ENCODE measurements around the gene KCNIP4.

KCNIP4 gene

DNA sequence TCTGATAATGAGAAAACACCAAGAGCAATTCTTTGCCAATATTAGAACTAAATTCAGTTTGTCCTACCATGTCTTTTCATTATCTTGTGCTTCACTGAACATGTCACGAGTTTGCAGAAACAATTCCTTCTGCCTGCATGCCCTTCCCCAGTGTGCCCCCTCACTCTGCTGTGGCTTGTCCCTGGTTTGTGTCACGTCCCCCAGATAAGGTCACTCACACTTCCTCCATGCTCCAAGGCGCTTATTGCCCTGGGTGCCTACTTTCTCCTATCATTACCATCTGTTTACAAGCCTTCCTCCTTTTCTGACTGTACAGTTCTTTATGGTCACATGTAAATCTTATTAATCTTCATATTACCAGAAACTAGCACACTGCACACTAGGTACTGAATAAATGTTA, 394.1 kb downstream of the KCNIP4 start:
- no peak for DNase-seq

DNA sequence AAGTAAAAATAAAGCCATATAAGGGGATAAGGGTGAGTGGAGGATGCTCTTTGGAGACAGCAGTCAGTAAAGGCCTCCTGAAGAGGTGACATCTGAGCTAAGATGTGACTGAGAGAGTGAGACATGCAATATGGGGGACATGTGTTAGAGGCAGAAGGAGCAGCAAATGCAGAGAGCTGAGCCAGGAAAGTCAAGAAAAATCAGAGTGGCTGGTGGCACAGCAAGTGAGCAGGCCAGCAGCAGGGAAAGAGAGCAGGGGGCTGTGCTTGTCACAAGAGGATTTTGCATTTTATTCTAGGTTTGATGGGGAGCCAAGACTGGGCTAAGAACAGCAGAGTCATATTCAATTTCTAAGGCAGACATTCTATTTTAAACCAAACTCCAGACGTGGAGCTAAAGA, 394.5 kb downstream of the KCNIP4 start:
- no peak for DNase-seq

- no peak for DNase-seq
Observed at GRCh38 chr4:21552455-21552854, 396.1 kb downstream of the KCNIP4 start.

DNA sequence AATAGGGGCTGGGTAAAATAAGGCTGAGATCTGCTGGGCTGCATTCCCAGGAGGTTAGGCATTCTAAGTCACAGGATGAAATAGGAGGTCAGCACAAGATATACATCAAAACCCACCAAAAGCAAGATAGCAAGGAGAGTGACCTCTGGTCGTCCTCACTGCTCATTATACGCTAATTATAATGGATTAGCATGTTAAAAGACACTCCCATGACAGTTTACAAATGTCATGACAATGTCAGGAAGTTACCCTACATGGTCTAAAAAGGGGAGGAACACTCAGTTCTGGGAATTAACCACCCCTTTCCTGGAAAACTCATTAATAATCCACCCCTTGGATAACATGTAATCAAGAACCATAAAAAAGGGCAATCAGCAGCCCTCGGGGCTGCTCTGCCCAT, 403.6 kb downstream of the KCNIP4 start:
- no peak for DNase-seq

- no peak for DNase-seq
Observed at GRCh38 chr4:21544415-21544814, 404.2 kb downstream of the KCNIP4 start.

DNA sequence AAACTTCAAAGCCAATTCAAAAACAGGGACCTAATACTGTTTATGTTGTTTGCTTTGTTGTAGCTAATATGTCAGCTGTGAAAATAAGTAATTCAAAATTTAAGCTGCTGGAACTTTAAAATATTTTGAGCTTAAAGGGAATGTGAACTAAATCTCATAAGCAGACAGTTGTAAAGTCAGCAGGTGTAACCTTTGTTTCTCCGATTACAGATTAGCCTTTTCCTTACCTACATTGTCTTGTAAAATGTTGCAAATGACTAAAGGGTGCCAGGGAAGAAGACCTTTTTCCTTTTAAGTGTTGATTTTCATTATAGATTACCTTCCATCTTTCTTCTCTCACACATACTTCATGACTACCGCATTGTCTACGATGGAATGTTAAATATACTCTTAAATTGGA, 405.1 kb downstream of the KCNIP4 start:
- no peak for DNase-seq

DNA sequence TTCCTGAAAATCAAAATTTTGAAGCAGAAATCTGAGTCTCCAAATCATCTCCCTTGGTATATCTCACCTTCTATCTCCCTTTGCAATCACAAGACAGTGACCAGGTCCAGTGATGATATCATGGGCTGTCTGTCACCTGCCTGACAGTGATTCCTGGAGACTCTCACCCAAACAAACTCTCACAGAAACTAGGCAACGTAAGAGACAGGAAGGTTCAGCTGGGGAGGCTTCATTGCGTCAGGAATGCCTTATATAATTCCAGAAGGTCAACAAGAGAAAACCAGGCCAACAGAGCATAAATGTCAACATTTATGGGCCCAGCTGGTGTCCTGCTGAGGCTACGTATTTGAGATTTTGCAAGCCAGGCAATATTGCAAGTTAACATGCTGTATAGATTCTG, 412.7 kb downstream of the KCNIP4 start:
- no peak for DNase-seq

DNA sequence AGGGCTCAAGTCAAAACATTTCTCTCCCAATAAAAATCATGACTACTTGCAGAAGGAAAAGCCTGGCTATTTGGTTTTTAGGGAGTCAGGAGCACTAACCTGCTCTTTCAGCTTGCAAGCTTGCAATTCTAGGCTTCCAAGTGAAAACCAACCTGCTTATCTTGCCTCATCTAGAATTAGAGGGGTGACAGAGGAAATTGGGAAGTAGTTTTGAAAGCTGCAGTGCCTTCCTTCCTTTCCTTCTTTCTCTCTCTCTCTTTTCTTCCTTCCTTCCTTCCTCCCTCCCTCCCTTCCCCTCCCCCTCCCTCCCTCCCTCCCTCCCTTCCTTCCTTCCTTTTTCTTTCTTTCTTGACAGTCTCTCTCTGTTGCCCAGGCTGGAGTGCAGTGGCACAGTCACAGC, 417.5 kb downstream of the KCNIP4 start:
- DNase-seq: no peak

DNA sequence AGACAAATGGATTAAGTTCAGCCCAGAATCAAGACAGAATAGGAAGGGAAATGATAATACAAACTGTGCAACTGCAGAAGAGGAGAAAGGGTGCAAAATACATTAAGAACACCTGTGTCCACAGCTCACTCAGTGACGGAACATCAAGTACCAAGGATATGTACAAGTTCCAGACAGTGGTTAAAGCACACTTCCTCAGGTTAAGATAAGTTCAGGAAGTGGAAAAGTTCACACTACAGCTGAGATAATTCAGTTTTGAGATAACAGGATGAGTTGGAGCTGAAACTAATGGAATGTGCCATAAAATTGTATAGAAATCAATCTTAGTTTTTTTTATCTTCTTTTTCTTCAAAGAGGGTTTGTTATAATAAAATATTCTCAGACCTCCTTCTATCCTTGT, 419.4 kb downstream of the KCNIP4 start:
- no peak for DNase-seq

DNA sequence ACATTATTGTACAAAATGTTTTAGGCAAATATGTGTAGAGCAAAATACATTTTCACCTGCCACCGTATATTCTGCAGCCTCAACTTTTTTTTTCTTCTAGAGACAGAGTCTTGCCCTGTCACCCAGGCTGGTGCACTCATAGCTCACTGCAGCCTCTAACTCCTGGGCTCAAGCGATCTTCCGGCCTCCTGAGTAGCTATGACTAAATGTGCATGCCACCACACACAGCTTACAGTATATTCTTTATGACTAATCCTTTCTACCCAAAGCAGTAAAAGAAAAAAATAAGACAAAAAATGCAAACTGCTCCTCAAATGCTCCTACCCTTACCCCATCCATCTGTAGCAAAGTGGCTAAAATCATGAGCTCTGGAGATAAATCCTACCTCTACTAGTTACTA, 426.3 kb downstream of the KCNIP4 start:
- DNase-seq: no peak

DNA sequence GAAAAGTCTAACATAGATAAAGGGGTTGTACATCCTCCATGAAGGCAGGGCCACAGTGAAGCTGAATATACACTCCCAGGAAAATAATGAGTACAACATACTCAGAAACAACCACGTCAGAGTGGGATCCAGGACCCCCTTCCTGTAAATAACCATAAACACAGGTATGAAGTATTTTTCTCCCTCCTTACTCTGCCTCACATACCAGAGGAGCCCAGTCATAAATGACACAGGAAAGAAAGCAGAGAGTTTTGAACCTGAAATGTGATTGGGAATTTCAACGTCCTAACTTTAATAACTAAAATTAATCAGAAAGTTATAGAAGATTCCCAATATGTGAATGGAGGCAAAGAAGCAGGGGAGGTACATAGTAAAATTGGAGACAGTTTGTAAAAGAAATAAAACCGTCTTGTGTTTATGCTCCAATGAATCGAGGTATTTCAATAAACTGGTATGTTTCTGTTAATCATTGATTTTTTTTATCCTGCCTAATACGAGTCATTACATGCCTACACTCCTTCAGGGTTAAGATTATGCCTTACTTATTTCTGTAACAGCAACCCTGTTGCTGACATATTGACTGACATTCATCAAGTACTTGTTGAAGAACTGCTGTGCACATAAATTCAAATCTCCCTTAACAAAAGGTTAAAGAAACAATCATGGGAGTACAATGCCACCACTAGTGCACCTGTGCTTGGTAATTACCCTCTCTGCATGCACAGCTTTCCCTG, 431.3 kb downstream of the KCNIP4 start:
- DNase-seq: no peak

DNA sequence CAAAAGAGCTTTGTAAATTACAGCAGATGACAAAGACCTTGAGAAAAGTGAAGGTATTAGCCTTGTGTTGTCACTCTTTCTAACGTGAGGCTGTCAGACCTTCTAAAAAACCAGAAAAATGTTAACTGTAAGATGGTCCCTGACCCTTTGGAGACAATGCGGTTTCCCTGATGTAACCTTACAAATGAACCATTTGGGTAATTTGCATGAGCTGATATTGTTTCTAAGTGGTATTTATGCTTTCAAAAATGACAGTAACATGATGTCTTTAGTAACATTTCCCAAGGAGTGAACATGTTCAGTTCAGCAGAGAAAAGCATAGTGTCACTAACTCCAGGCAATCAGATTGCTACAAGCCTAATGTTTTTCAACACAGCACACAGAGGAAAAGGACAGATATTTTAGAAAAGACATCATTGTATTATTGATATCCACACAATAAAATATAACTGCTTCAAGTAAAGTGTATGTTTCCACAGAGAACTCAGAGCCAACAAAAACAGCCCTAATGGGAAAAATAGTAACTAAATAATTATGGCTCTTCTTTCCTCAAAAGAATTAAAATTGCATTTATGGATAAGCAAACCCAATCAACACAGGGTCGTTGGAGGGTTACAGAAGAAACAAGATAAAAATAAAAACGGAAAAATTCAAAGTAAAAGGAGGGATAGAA, 434.4 kb downstream of the KCNIP4 start:
- DNase-seq: no peak

DNA sequence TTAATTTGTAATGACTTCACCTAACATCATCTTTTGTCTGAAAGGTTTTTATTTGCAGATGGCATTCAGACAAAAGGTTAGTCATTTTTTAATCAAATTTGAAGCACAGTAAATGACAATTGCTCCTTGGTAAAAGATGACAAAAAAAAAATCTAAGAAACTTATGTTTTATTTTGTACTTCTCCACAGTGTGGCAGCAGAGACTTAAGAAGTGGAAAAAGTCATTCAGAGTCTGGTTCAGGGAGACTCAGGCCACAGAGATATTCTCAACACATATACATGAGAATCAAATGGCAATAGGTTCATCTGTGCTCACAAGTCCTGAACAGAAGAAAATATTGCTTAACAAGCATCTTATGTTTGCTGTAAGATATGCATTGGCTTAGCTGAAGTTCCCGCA, 436.2 kb downstream of the KCNIP4 start:
- peak in 2 of 4 experiments; percentile 3 to 6 for DNase-seq

GRCh38 chr4:21507439-21507838, 441.1 kb downstream of the KCNIP4 start:
- peak in 1 of 4 experiments; percentile 0 for DNase-seq

DNA sequence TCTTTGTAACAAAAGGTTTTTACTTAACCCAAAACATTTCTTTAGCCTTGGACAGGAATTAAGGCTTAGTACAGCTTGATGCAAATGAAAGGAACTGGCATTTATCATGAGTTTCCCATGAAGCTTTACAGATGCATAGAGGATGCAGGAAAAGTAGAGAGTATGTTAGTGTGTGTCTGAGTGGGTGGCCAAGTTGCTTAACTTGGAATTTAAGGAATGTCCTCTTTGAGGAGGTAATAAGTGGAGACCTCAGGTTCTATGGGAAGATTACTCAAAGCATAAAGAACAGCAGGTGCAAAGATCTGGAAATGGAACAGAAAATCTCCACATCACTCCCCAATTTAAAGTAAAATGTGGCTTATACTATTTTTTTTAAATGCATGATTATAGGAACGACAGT, 457.9 kb downstream of the KCNIP4 start:
- no peak for DNase-seq

GRCh38 chr4:21476757-21477156, 471.8 kb downstream of the KCNIP4 start:
- DNase-seq: no peak

DNA sequence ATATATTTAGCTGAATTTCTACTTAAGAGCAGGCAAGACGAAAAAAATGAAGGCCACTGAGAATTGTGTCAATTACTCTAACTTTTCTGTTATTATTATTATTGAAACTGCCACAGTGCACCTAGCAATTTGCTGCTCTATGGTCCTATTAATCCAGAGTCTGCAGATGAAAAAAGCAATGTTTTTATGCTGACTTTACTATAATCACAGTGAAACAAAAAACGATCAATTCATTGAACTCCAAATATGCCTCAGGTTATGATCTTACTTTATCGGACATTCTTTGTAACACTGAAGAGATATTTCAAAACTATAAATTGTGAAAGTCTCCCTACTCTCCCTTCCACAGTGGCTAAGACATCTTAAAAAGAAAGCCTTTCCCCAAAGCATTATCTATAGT, 474.4 kb downstream of the KCNIP4 start:
- no peak for DNase-seq

DNA sequence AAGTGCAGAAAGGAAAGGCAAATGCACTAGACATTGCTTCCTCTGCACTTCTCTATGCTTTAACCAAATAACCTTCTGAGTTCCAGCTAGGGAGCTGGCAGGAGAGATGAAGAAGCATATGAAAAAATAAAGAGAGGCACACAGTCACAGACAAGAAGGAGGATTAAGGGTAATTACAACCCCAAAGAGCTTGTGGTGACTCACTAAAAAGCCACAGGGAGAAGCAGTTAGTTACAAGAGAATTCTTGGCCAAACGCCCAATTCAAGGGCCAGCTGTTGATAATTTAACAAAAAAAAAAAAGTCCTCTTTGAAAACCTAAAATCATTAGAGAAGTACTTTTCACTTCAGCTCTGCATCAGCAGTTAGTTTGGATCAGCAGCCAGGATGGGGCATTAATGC, 478.0 kb downstream of the KCNIP4 start:
- DNase-seq: no peak

DNA sequence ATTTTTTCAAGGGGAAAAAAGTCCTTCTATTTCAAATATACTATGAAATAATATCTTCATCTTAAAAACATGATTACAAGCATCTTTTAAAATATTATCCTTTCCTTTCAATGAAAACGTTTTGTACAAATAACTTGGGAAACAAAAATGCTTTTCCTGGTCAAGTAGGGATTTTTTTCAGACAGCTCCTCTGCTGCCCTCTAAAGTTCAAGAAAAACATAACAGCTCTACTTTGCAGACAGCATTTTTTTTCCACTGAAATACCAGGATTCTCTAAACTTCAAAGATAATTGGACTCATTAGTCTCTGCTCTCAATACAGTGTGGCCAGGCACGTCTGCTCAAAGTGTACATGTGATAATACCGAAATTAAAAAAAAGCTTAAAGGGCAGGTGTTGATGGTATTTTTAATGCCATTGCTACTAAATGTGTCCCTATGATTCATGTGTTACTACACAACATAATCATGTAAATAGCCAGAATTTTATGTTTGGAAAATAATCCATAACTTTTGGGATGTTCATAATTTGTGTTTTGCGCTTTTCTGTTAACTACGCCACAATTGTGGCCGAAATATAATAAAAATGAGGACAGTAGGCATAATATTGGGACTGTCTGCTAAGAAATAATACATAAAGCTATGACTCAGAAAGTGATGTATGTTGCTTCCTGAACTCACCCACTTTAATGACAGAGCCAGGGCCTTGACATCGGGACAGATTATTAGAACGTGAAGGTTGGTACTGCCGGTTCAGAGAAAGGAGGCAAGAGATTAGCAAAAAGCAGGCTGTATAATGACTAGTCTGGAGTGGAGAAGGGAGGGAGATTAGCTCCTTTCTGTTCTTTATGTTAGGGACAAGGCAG, 478.9 kb downstream of the KCNIP4 start:
- peak in 3 of 4 experiments; percentile 1 to 16 (median 9) for DNase-seq

- no peak for DNase-seq
Observed at GRCh38 chr4:21467551-21467950, 481.0 kb downstream of the KCNIP4 start.

DNA sequence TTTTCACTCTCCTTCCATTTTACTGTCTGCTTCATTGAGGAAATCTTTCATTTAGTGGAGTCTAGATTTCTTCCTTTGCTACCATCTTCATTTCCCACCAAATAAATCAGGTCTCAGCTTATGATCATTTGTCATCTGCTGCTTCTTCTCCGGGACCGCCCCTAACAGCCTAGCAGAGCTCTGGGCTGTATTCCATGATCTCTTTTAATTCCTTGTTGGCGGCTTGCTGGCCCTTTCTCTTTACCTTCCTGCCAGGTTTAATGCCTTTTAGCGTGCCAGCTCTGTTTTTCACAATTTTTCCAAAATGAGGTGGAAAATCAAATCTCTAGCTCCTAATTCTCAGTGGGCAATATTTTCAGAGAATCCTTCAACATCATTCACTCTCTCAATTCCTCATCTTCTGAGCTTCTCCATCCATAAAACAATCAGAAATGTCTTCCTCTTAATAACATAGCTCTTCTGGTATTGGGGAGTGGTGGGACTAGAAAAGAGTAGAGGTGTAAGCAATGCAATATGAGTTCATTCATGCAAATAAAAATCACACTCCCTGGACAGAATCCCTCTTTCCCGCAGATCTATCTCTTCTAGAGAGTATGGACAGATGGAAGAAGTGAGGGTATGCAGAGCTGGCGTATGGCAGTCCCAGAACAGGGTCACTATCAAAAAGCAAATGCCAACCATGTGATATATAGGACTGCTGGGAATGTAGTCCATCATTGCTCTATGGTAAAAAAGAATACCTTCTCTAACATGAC, 491.3 kb downstream of the KCNIP4 start:
- DNase-seq: no peak

DNA sequence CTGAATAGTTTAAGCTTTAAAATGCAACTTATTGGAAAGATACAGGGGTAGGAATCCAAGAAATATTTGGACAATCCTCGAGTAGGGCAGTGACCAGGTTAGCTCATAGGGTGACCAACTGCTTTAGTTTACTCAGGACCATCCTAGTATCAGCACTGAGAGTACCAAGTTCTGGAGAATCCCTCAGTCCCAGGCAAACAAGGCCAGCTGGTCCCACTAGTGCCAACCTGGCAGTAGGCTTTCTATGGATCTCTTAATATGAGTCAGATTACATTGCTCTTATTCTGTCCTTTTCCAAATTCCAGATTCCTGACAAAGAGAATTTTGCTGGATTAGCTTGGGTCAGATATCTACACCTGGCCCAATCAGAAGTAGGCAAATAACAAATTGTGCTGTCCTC, 493.7 kb downstream of the KCNIP4 start:
- no peak for DNase-seq

GRCh38 chr4:21454201-21454600, 494.4 kb downstream of the KCNIP4 start:
- DNase-seq: no peak

Measured in suppressor macrophage (primary cell).